Activated CD8-positive, alpha-beta T cell treated with anti-CD3 and anti-CD28 coated beads for 36 hours (primary cell): Measurements from ENCODE around the gene MAN1B1. TPM values are rescaled to one million over a fixed set of nuclear protein-coding genes. Genes with fewer than 3 reads are reported as not detected.
A peak's percentile ranks its signal among the peaks of the same experiment; 100 is the strongest.

Experiments
- ATAC-seq: fragments of 200-7000 bp; cut with Tn5 transposase; one replicate; pipeline ENCODE4 v1.10.0; 2021; ENCODE audit warnings: mild to moderate bottlenecking, moderate library complexity
- CTCF ChIA-PET: fragments of 350-600 bp; sonication (Branson Sonifier 250); formaldehyde crosslinking; loops from one replicate; lab custom pipeline; 2021; ENCODE audit warnings: antibody characterized with exemption; lab: Charles Lee
- POLR2A ChIA-PET: fragments of 350-600 bp; sonication (Branson Sonifier 250); formaldehyde crosslinking; loops from one replicate; lab custom pipeline; 2021; ENCODE audit warnings: antibody characterized with exemption; lab: Charles Lee
- DNase-seq: peaks from one replicate; pipeline ENCODE4 v3.0.0-alpha.2; 2020
- H3K27ac Mint-ChIP-seq: one replicate; pipeline ENCODE4 v1.8.0; 2021; ENCODE audit warnings: mild to moderate bottlenecking, mixed read lengths
- H3K27me3 Mint-ChIP-seq: one replicate; pipeline ENCODE4 v1.8.0; 2021; ENCODE audit warnings: mixed read lengths
- H3K36me3 Mint-ChIP-seq: one replicate; pipeline ENCODE4 v1.8.0; 2021; ENCODE audit warnings: low read depth, mixed read lengths
- H3K4me1 Mint-ChIP-seq: one replicate; pipeline ENCODE4 v1.8.0; 2021; ENCODE audit warnings: low read depth, mixed read lengths
- H3K4me3 Mint-ChIP-seq: one replicate; pipeline ENCODE4 v1.8.0; 2021; ENCODE audit warnings: mild to moderate bottlenecking, moderate library complexity, mixed read lengths
- H3K9me3 Mint-ChIP-seq: one replicate; pipeline ENCODE4 v1.8.0; 2021; ENCODE audit warnings: mixed read lengths
- CTCF ChIP-seq: fragments of 200-600 bp; IDR thresholded peaks from one replicate; pipeline ENCODE4 v1.8.0; 2022; ENCODE audit warnings: antibody characterized with exemption, mild to moderate bottlenecking
- intact Hi-C: fragments of 100-400 bp; cut with micrococcal nuclease; formaldehyde crosslinking; loops from one replicate; pipeline ENCODE4 v1.10.0; 2022
- total RNA-seq, 2 experiments: library from RNA; stranded (reverse); gene quantifications; one replicate each; pipeline ENCODE4 v1.2.3, GENCODE V29; 2021

MAN1B1 gene
- total RNA-seq, 2 experiments from 2014 or later, result 31.1 to 33.2 TPM

- intact Hi-C loops, result no loop called here
- no peaks in the 10 kb centered on the region for H3K9me3 Mint-ChIP-seq
- H3K27me3 Mint-ChIP-seq, result peaks cover 30% of the 10 kb centered on the region
- ATAC-seq (no peak), DNase-seq (no peak)
- no peak for TF ChIP-seq CTCF
- ChIA-PET CTCF (interaction anchor here (0.9 to 2.4 kb wide), 6 partner anchors 9 to 193 kb away, joined by 3 to 22 read pairs (median 6); partner anchors contain the start of gene ABCA2), POLR2A (interaction anchor here (0.7 to 1.1 kb wide), 3 partner anchors 12 to 52 kb away, joined by 3 read pairs; partner anchors contain the start of gene FUT7)
- no peak overlapping the region for H3K27ac Mint-ChIP-seq
- no peaks in the 10 kb centered on the region for H3K36me3 Mint-ChIP-seq
- peaks cover 10% of the 10 kb centered on the region for H3K4me1 Mint-ChIP-seq
- H3K4me3 Mint-ChIP-seq, result no peak overlapping the region
Measured at GRCh38 chr9:137044037-137044436, 42.7 kb upstream of the MAN1B1 start.

- DNase-seq (no peak), ATAC-seq (no peak)
- Mint-ChIP-seq H3K4me1 (peaks cover 10% of the 10 kb centered on the region), H3K4me3 (peak overlapping the region; percentile 63), H3K9me3 (no peaks in the 10 kb centered on the region), H3K27ac (no peak overlapping the region), H3K36me3 (no peaks in the 10 kb centered on the region), H3K27me3 (peaks cover 33% of the 10 kb centered on the region)
- intact Hi-C loops, result no loop called here
- ChIA-PET POLR2A (interaction anchor here (1.1 kb wide), 2 partner anchors 16 to 51 kb away, joined by 3 read pairs; no protein-coding TSS in a partner anchor), CTCF (interaction anchor here (0.9 to 2.4 kb wide), 6 partner anchors 10 to 192 kb away, joined by 3 to 22 read pairs (median 6); partner anchors contain the start of genes ABCA2 and SAPCD2)
- TF ChIP-seq CTCF, result no peak
Measured at GRCh38 chr9:137044502-137045177, 42.1 kb upstream of the MAN1B1 start.

- Mint-ChIP-seq H3K9me3 (no peaks in the 10 kb centered on the region), H3K4me1 (peaks cover 10% of the 10 kb centered on the region), H3K4me3 (peak overlapping the region; percentile 63), H3K27me3 (peaks cover 40% of the 10 kb centered on the region), H3K36me3 (no peaks in the 10 kb centered on the region), H3K27ac (no peak overlapping the region)
- intact Hi-C loops, result no loop called here
- peak; percentile 7 for ATAC-seq
- peak; percentile 38 for DNase-seq
- TF ChIP-seq CTCF, result no peak
- CTCF ChIA-PET, result interaction anchor here (1.1 to 7.3 kb wide), 7 partner anchors 10 to 25 kb away, joined by 3 to 164 read pairs (median 12); partner anchors contain the start of genes ABCA2 and SAPCD2
- POLR2A ChIA-PET, result no interaction called here
Measured at GRCh38 chr9:137045294-137046087, 41.3 kb upstream of the MAN1B1 start.

GRCh38 chr9:137046088-137046787 is 40.5 kb upstream of the MAN1B1 start, which contains the start of gene NPDC1:
NPDC1 (minus strand) TSS chr9:137046177; CDS start chr9:137045989, 188 bp downstream.
- Mint-ChIP-seq H3K36me3 (no peaks in the 10 kb centered on the region), H3K4me1 (peaks cover 10% of the 10 kb centered on the region), H3K4me3 (peak within 1 kb of the TSS; percentile 63), H3K27ac (no peak within 1 kb of the TSS), H3K27me3 (peaks cover 42% of the 10 kb centered on the region), H3K9me3 (no peaks in the 10 kb centered on the region)
- POLR2A ChIA-PET, result interaction anchor here (1.0 to 1.8 kb wide), 3 partner anchors 9 to 21 kb away, joined by 3 to 10 read pairs (median 6); no protein-coding TSS in a partner anchor
- CTCF ChIA-PET, result interaction anchor here (0.6 to 7.3 kb wide), 31 partner anchors 9 to 317 kb away, joined by 3 to 164 read pairs (median 5); partner anchors contain the start of genes ABCA2, AJM1, CYSRT1 and FUT7
- DNase-seq, result peak; percentile 92
- intact Hi-C loops, result no loop called here
- peak; percentile 84 for ATAC-seq
- TF ChIP-seq CTCF, result peak; percentile 83
